Mucosa of stomach (tissue), 1 donor: Measurements from ENCODE around the gene SLC4A4.

Source experiments
- H3K27me3 ChIP-seq: one replicate; pipeline ENCODE4 v1.7.0; 2013; ENCODE audit warnings: mild to moderate bottlenecking, low read length; ENCODE audit not compliant: control insufficient read depth, insufficient read depth
- H3K36me3 ChIP-seq: one replicate; pipeline ENCODE4 v1.7.0; 2013; ENCODE audit warnings: low read length; ENCODE audit not compliant: control insufficient read depth, insufficient read depth
- H3K4me1 ChIP-seq: one replicate; pipeline ENCODE4 v1.7.0; 2013; ENCODE audit warnings: mild to moderate bottlenecking, low read length; ENCODE audit not compliant: control insufficient read depth, insufficient read depth
- H3K4me3 ChIP-seq: one replicate; pipeline ENCODE4 v1.7.0; 2013; ENCODE audit warnings: low read length
- H3K9ac ChIP-seq: one replicate; pipeline ENCODE4 v1.7.0; 2013; ENCODE audit warnings: mild to moderate bottlenecking, low read length, moderate library complexity
- H3K9me3 ChIP-seq: one replicate; pipeline ENCODE4 v1.7.0; 2013; ENCODE audit warnings: mild to moderate bottlenecking, low read length, moderate library complexity; ENCODE audit not compliant: control insufficient read depth
- donor health status: Pancreatic carcinoma.

The SLC4A4 gene

DNA sequence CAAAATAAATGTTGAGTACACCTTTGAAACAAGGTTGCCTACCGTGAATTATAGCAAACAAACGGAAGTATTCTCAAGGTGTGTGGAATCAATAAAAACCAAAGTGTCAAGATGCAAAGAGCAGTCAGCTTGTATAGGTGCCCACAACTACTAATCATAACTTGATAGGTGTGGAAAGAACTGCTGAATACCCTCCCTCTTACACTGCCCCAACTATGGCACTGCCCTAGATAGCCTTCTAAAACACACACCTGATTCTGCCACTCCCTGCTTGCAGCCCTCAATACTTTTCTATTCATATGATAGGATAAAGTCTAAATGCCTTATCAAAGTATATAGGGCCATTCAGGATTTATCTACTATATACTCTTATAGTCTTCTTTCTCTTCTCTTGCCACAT, 31.1 kb upstream of the SLC4A4 start:
- H3K27me3 ChIP-seq: no peaks in the 10 kb centered on the region
- H3K4me3 ChIP-seq: no peak overlapping the region
- peaks cover 18% of the 10 kb centered on the region for H3K4me1 ChIP-seq
- H3K36me3 ChIP-seq: no peaks in the 10 kb centered on the region
- H3K9ac ChIP-seq: no peak overlapping the region
- no peaks in the 10 kb centered on the region for H3K9me3 ChIP-seq

DNA sequence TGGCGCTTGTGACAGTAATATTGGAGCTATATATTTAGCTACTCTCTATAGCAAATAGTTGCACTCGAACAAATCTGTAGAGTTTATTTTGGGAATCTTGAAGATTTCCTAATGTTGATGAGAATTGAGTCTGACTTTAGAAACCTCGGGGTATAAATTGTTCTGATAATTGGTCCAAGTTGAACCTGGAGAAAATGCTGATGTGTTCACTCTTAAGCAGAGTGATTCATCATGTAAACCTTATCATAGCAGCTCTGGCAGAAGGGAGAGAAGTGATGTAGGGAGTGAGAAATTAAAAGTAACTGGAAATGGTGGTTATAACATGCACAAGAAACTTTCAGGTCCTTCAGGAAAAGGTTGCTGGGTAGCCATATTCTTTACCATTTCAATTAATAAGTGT, 16.4 kb upstream of the SLC4A4 start:
- no peak overlapping the region for H3K9ac ChIP-seq
- no peaks in the 10 kb centered on the region for H3K27me3 ChIP-seq
- H3K4me1 ChIP-seq: no peaks in the 10 kb centered on the region
- no peaks in the 10 kb centered on the region for H3K36me3 ChIP-seq
- no peaks in the 10 kb centered on the region for H3K9me3 ChIP-seq
- no peak overlapping the region for H3K4me3 ChIP-seq

DNA sequence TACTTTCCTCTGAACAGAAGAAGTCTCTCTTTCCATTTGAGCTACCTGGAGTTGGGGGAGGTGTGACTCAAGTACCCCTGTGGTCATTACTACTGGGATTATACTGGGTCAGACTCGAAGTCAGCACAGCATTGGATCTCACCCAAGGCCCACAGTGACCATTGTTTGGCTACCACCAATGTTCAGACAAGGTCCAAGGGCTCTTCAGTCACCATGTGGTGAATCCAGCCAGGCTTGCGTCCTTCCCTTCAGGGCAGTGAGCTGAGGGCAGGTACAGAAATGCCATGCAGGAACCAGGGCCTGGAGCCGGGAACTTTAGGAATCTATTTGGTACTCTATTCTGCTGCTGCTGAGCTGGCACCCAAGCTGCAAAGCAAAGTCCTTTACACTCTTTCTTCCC, 5.5 kb upstream of the SLC4A4 start:
- no peaks in the 10 kb centered on the region for H3K9me3 ChIP-seq
- no peaks in the 10 kb centered on the region for H3K27me3 ChIP-seq
- H3K4me3 ChIP-seq: no peak overlapping the region
- no peak overlapping the region for H3K9ac ChIP-seq
- H3K36me3 ChIP-seq: no peaks in the 10 kb centered on the region
- peaks cover 6% of the 10 kb centered on the region for H3K4me1 ChIP-seq

DNA sequence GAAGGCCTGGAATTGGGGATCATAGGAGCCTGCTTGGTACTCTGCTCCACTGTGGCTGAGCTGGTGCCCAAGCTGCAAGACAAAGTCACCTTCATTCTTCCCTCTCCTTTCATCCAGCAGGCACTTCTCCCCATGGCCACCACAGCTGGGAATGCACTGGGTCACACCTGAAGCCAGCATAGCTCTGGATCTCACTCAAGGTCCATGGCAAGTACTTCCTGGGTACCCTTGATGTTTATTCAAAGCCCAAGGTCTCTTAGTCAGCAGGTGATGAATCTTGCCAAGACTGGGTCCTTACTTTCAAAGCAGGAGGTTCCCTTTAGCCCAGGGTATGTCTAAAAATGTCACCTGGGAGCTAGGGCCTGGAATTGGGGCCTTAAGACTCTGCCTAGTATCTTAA, 4.9 kb upstream of the SLC4A4 start:
- no peaks in the 10 kb centered on the region for H3K36me3 ChIP-seq
- no peak overlapping the region for H3K9ac ChIP-seq
- H3K4me3 ChIP-seq: no peak overlapping the region
- peaks cover 6% of the 10 kb centered on the region for H3K4me1 ChIP-seq
- H3K9me3 ChIP-seq: no peaks in the 10 kb centered on the region
- no peaks in the 10 kb centered on the region for H3K27me3 ChIP-seq

DNA sequence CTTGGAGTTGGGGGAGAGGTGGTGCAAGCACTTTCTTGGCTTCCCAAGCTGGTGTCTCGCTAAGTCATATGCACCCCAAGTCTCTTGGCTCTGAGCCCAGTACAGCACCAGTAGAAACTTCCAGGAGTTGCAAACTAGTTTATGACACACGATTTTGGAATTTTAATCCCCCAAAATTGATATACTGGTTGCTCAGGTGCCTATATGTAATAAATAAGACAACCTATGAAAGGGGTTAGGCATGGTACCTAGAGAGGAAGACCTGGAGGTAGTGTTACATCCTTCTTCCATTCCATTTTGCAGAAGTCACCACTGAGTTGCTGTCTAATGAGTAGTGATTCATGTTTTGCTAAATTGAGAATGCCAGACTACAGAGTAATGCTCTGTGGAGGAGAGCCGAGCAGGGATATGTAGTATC, 4.3 kb upstream of the SLC4A4 start:
- H3K9ac ChIP-seq: no peak overlapping the region
- no peak overlapping the region for H3K4me3 ChIP-seq
- peaks cover 6% of the 10 kb centered on the region for H3K4me1 ChIP-seq
- H3K9me3 ChIP-seq: no peaks in the 10 kb centered on the region
- H3K27me3 ChIP-seq: no peaks in the 10 kb centered on the region
- H3K36me3 ChIP-seq: no peaks in the 10 kb centered on the region

GRCh38 chr4:71343670-71344466, 5.0 kb downstream of the SLC4A4 start:
- Histone ChIP-seq H3K9me3 (no peaks in the 10 kb centered on the region), H3K36me3 (no peaks in the 10 kb centered on the region), H3K27me3 (no peaks in the 10 kb centered on the region), H3K4me1 (peaks cover 4% of the 10 kb centered on the region), H3K4me3 (no peak overlapping the region), H3K9ac (no peak overlapping the region)

DNA sequence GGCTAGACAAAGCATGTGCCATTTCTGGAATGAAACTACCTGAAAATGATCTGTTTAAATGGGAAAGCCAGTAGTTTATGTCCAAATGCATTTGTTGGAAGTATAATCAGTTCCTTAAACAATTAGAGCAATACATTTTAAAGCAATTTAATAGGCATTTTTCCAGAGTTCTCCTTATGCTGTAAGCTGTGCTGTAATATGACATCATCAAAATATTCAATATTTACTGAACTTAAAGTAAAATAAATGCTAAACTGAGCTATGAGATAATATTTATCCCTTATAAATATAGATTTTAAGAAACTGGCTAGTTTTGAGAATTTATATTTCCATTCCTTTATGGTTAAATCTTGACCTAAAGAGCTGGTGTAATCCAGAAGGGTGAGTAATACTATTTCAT, 7.9 kb downstream of the SLC4A4 start:
- Histone ChIP-seq H3K9me3 (no peaks in the 10 kb centered on the region), H3K36me3 (no peaks in the 10 kb centered on the region), H3K4me1 (peaks cover 4% of the 10 kb centered on the region), H3K9ac (no peak overlapping the region), H3K4me3 (no peak overlapping the region), H3K27me3 (no peaks in the 10 kb centered on the region)

DNA sequence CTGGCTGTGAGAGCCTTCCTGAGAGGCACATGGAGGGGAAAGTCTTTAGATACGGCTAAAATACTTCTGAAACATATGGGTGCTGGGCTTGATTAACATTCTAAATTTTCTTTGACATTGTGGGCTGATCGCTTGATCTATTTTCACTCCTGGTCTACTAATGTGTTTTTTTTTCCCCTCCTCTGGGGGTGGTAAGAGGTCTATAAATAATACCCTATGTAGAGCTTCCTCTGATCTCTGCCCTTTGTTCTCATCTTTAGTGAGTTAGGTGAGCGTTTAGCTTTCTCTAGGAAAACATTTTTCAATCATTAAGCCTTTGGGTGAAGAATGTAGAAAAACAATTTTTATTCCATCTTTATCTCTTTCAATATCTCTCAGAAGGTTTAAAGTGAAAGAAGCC, 9.8 kb downstream of the SLC4A4 start:
- Histone ChIP-seq H3K36me3 (no peaks in the 10 kb centered on the region), H3K9ac (no peak overlapping the region), H3K9me3 (no peaks in the 10 kb centered on the region), H3K27me3 (no peaks in the 10 kb centered on the region), H3K4me3 (no peak overlapping the region), H3K4me1 (peaks cover 4% of the 10 kb centered on the region)

DNA sequence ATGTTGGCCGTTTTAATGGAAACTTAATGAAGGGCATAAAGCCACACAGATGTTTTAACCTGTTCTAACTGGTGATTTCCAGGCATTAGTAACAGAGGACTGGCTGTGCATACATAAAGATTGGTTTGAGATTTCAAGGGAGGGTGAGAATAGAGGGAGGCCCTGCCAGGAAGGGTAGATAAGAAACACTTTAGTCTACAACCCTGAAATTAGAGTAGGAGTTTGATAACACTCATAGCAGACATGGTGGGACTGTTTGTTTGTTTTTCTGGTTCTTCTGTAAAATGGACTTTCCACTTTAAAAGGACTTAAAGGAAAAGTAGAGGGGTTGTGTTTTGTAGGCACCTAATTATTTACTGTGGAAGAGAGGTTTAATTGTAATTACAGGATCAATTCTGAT, 16.2 kb downstream of the SLC4A4 start:
- Histone ChIP-seq H3K4me3 (no peak overlapping the region), H3K9me3 (no peaks in the 10 kb centered on the region), H3K4me1 (peaks cover 6% of the 10 kb centered on the region), H3K27me3 (no peaks in the 10 kb centered on the region), H3K36me3 (no peaks in the 10 kb centered on the region), H3K9ac (no peak overlapping the region)

DNA sequence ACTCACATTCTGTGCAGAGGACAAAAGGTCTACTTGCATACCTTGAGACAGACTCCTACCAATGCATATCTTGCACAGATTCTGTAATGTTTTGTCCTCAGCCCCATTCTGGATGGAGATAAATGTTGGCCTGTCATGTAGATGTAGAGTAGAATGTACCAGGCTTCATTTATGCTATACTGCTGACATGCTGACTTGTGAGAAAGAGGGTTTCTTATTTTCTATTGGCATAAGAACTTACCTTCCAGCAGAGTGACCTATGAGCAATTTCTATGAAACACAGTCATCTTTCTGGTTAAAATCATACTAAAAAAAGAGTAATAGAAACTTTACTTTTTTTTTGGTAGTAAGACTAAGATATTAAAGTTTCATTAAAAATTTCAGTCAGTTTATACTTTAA, 17.2 kb downstream of the SLC4A4 start:
- no peaks in the 10 kb centered on the region for H3K9me3 ChIP-seq
- H3K36me3 ChIP-seq: no peaks in the 10 kb centered on the region
- no peaks in the 10 kb centered on the region for H3K27me3 ChIP-seq
- no peak overlapping the region for H3K4me3 ChIP-seq
- H3K4me1 ChIP-seq: peaks cover 6% of the 10 kb centered on the region
- no peak overlapping the region for H3K9ac ChIP-seq

- Histone ChIP-seq H3K27me3 (no peaks in the 10 kb centered on the region), H3K4me3 (no peak overlapping the region), H3K4me1 (peaks cover 6% of the 10 kb centered on the region), H3K9me3 (no peaks in the 10 kb centered on the region), H3K9ac (no peak overlapping the region), H3K36me3 (no peaks in the 10 kb centered on the region)
Observed at GRCh38 chr4:71356924-71357663, 18.3 kb downstream of the SLC4A4 start.

GRCh38 chr4:71360844-71361243, 22.0 kb downstream of the SLC4A4 start:
- Histone ChIP-seq H3K4me1 (peaks cover 6% of the 10 kb centered on the region), H3K9me3 (no peaks in the 10 kb centered on the region), H3K36me3 (no peaks in the 10 kb centered on the region), H3K9ac (no peak overlapping the region), H3K27me3 (no peaks in the 10 kb centered on the region), H3K4me3 (no peak overlapping the region)
